Progenitor cell of endocrine pancreas (in vitro differentiated cells): ENCODE measurements around the gene SLC6A8. TPM values are rescaled to one million over a fixed set of nuclear protein-coding genes. Genes with fewer than 3 reads are reported as not detected.
"Not testable (repeated sequence)": the region's sequence is repeated elsewhere in the genome, so short reads cannot be mapped to it uniquely, and the experiment has no call there.

Source experiments
- DNase-seq: peaks from one replicate; pipeline ENCODE4 v3.0.0; 2021; ENCODE audit warnings: low spot score; ENCODE audit not compliant: unreplicated experiment
- H3K27ac Mint-ChIP-seq: 2 replicates; pipeline ENCODE4 v1.8.0; 2021; ENCODE audit warnings: mild to moderate bottlenecking, moderate library complexity, mixed read lengths
- H3K27me3 Mint-ChIP-seq: 2 replicates; pipeline ENCODE4 v1.8.0; 2021; ENCODE audit warnings: mixed read lengths
- H3K36me3 Mint-ChIP-seq: 2 replicates; pipeline ENCODE4 v1.8.0; 2022; ENCODE audit warnings: mixed read lengths; ENCODE audit not compliant: insufficient read depth
- H3K4me1 Mint-ChIP-seq: 2 replicates; pipeline ENCODE4 v1.8.0; 2021; ENCODE audit warnings: low read depth, mixed read lengths
- H3K4me3 Mint-ChIP-seq: 2 replicates; pipeline ENCODE4 v1.8.0; 2021; ENCODE audit warnings: low read depth, mild to moderate bottlenecking, moderate library complexity, mixed read lengths
- H3K9me3 Mint-ChIP-seq: 2 replicates; pipeline ENCODE4 v1.8.0; 2021; ENCODE audit warnings: low read depth, mixed read lengths
- CTCF ChIP-seq: fragments of 200-600 bp; sonication (generic); IDR thresholded peaks from one replicate; pipeline ENCODE4 v1.5.0; 2021; ENCODE audit warnings: antibody characterized with exemption, mild to moderate bottlenecking; ENCODE audit not compliant: unreplicated experiment
- total RNA-seq: library from RNA; stranded (reverse); gene quantifications from 2 replicates; pipeline ENCODE4 v1.2.1, GENCODE V29; 2021

Gene SLC6A8
- total RNA-seq, 1 donor from 2014 or later: 52.2 TPM

- DNase-seq: no peak
- H3K9me3 Mint-ChIP-seq: no peaks in the 10 kb centered on the region
- H3K36me3 Mint-ChIP-seq: no peaks in the 10 kb centered on the region
- H3K27ac Mint-ChIP-seq: no peak overlapping the region
- no peak for TF ChIP-seq CTCF
- H3K27me3 Mint-ChIP-seq: no peaks in the 10 kb centered on the region
- peaks cover 5% of the 10 kb centered on the region for H3K4me1 Mint-ChIP-seq
- no peak overlapping the region for H3K4me3 Mint-ChIP-seq
Observed at GRCh38 chrX:153690466-153690865, 2.7 kb downstream of the SLC6A8 start.

GRCh38 chrX:153691032-153691827, 3.5 kb downstream of the SLC6A8 start:
- H3K4me1 Mint-ChIP-seq, H3K27me3 Mint-ChIP-seq, H3K4me3 Mint-ChIP-seq, H3K9me3 Mint-ChIP-seq, DNase-seq, H3K36me3 Mint-ChIP-seq, H3K27ac Mint-ChIP-seq: not testable (repeated sequence)

GRCh38 chrX:153692003-153692402, 4.3 kb downstream of the SLC6A8 start:
- no peak overlapping the region for H3K27ac Mint-ChIP-seq
- H3K36me3 Mint-ChIP-seq: peaks cover 1% of the 10 kb centered on the region
- H3K9me3 Mint-ChIP-seq: no peaks in the 10 kb centered on the region
- no peak for TF ChIP-seq CTCF
- no peaks in the 10 kb centered on the region for H3K27me3 Mint-ChIP-seq
- DNase-seq: no peak
- H3K4me1 Mint-ChIP-seq: no peaks in the 10 kb centered on the region
- H3K4me3 Mint-ChIP-seq: no peak overlapping the region

- TF ChIP-seq CTCF: no peak
- Mint-ChIP-seq H3K9me3 (no peaks in the 10 kb centered on the region), H3K27ac (no peak overlapping the region), H3K4me1 (no peaks in the 10 kb centered on the region), H3K27me3 (no peaks in the 10 kb centered on the region), H3K36me3 (peaks cover 1% of the 10 kb centered on the region), H3K4me3 (no peak overlapping the region)
- no peak for DNase-seq
Observed at GRCh38 chrX:153692611-153693156, 5.0 kb downstream of the SLC6A8 start.

GRCh38 chrX:153693216-153694086, 5.7 kb downstream of the SLC6A8 start:
- H3K36me3 Mint-ChIP-seq: peaks cover 1% of the 10 kb centered on the region
- H3K9me3 Mint-ChIP-seq: no peaks in the 10 kb centered on the region
- no peaks in the 10 kb centered on the region for H3K4me1 Mint-ChIP-seq
- H3K4me3 Mint-ChIP-seq: no peak overlapping the region
- H3K27me3 Mint-ChIP-seq: no peaks in the 10 kb centered on the region
- DNase-seq: no peak
- no peak overlapping the region for H3K27ac Mint-ChIP-seq
- no peak for TF ChIP-seq CTCF

- H3K27ac Mint-ChIP-seq, H3K4me3 Mint-ChIP-seq, H3K27me3 Mint-ChIP-seq, H3K36me3 Mint-ChIP-seq, H3K9me3 Mint-ChIP-seq, DNase-seq, H3K4me1 Mint-ChIP-seq: not testable (repeated sequence)
Observed at GRCh38 chrX:153694256-153694655, 6.5 kb downstream of the SLC6A8 start.
